Astrocyte of the hippocampus (primary cell): ENCODE measurements around the gene ANKRD18A.
A peak's percentile ranks its signal among the peaks of the same experiment; 100 is the strongest.

Source experiments
- DNase-seq: peaks from one replicate; pipeline ENCODE4 v3.0.0; 2011; ENCODE audit warnings: low read depth, low spot score

Gene ANKRD18A

DNA sequence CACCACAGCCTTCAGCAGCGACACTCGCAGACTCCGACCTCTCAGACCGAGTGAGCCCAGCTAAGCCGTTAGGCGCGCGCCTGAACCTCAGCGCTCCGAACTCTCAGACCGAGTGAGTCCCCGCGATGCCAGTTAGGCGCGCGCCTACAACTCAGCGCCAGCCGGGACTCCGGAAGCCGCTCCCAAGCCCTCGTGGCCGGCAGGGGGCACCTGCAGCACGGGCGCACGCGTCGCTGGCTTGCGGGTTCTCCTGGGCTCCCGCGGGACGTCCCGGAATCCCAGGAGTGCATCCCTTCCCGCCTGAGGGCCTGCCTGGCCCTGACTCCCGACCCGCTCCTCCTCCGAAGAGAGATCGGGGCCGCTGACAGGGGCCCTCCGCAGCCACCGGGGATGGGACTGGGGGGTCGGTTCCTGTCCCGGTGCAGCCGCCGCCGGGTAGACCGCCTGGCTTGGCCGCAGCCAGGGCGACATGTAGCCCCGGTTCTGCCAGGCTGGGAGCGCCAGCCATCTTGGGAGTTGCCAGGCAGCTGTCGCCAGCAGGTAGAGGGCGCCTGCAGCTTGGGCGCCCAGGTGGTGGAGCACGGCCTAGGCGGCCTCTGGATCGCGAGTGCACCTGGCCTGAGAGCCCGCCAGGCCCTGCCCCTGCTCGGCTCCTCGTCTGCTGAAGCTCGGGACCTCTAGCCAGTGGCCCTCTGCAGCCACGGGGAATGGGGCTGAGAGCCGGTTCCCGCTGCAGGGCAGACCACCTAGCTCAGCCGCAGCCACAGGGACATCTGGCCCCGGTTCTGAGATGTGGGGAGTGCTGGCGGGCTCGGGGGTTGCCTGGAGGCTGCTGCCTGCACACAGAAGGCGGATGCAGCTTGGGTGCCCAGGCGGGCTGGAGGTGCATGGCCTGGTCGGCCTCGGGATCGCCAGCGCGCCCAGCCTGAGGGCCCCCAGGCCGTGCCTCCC is at the start of gene ANKRD18A:
Gene ANKRD18A, minus strand, starts transcription at position 114 of the 951 bp plus-strand sequence. CDS start 311 bp downstream, outside the sequence.
- peak; percentile 96 for DNase-seq

DNA sequence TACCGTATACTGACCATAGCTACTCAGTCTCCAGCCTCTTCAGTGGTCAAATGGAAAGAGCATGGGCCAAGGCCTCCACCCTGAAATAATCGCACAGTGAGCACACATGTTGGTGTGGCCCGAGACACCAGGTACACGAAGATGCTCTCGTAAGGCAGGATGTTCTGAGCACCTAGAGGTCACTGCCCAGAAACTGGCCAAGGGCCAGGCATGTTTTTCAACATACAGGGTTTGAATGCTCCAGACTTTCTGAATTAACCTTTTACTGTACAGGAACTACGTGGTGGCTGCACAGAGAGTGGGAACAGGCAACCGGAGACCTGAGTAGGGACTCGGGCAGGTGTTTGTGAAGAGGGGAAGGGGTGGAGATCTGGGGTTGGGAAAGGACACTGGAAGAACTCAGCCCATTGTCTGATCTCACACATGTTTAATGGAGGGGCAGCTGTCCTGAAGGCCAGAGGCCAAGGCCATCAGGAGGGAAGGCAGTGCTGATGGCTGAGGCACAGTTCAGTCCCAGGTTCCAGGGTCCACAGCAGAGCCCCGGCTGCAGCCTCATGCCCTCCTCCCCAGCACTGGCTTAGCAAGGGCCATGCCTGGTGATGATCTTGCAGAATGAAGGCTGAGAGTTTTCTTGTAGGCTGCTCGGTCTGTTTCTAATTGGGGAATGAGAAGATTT is 48.5 kb upstream of the ANKRD18A start:
- DNase-seq, result no peak

DNA sequence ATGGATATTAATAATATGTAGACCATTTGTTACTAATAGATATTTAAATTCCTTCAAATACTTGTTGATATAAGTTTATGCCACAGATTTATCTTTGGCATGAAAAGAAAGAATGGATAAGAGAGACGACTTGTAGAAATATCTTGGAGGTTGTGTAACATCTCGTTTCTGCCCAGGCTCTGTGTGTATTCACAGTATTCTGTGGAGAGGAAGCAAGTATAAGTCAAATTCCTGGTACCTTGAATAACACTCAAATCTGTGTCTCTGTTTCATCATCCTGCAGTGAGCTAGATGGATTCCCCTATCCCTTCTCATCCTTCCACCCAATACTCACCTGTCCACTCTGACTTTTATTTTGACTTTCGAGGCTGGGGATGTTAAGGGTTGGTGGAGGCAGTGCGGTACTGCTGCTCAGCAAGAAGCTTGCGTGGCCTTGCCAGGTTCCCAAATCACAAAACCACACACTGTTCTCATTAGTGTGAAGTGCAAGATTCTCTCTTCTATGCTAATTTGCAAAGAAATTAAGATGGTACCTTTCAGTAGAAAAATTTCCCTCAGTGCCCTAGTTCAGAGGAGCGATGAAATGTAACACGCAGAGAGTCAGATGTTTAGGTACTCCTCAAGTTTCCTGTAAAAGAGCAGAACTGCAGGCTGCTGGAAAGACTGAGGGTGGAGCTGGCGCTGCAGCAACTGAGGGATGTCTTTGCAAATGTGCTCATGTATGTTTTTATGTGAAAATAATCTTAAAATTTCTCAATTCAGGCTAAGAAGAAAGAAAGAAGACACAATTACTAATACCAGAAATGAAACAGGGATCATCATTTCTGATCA is 42.6 kb upstream of the ANKRD18A start:
- DNase-seq, result peak; percentile 58

DNA sequence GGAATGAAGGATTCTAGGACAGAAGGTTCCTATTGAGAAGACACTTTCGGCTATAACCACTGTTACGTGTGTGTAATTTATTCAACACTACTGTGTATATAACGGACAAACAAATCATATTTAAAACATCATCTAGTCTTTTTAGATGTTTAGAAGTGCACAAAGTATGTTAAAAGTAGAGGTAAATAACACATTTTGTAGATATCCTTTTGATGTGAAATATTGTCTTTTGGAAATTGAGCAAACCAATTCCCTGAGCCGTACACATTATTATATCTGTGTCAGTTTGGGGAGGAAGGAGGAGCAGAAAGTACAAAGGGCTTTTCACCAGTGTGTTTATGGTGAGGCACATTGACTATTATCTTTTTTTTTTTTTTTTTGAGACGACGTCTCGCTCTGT is 39.1 kb upstream of the ANKRD18A start:
- DNase-seq, result no peak

DNA sequence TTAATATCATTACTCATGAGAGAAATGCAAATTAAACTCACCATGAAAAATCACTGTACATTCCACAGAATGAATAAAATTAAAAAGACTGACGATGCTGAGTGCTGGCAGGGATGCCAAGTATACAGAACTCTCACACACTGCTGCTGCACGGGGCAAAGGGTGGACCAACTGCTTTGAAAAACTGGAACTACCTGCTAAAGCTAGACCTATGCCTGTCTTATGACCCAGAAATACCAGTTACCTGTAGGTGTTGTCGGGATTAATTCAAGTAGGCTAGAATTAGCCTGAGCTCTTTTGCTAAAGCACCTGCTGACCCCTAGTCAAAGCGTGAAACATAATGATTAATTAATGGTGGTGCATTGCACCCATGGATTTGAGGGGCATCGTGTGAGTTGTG is 36.5 kb upstream of the ANKRD18A start:
- DNase-seq, result no peak

DNA sequence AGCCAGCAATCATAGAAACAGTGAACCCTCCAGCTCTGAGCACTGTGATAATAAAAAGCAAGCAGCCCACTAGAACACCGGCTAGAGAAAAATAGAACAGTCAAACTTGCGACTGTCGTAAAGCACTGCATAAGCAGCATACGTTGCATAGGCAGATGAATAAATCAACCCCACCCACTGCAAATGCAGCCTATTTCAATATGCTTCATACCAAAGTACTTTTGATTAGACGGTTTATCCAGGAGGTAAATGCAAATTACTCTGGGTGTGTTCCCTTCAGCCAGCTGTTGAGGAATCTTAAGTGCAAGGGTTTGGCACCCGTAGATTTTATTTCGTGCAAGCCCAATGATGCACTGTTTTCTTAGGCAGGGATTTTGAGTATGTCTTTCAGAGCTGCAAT is 32.1 kb upstream of the ANKRD18A start:
- DNase-seq, result no peak

DNA sequence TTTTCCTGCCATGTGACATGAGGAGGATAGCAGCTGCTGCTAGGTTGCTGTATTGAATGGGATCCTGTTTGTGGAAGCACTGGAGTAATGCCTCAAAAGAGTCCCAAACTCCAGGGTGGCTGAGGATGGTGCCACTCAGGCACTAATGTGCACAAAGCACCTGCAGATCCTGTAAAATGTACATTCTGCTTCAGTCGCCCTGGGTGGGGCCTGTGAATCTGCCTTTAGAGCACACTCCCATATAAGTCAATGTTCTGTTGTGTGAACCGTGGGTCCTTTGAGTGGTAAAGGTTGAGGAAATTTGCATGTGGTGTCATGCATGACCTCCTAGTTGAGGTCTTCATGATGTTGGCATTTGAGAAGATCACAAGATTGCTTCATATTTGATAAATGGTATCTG is 31.6 kb upstream of the ANKRD18A start:
- DNase-seq, result no peak

DNA sequence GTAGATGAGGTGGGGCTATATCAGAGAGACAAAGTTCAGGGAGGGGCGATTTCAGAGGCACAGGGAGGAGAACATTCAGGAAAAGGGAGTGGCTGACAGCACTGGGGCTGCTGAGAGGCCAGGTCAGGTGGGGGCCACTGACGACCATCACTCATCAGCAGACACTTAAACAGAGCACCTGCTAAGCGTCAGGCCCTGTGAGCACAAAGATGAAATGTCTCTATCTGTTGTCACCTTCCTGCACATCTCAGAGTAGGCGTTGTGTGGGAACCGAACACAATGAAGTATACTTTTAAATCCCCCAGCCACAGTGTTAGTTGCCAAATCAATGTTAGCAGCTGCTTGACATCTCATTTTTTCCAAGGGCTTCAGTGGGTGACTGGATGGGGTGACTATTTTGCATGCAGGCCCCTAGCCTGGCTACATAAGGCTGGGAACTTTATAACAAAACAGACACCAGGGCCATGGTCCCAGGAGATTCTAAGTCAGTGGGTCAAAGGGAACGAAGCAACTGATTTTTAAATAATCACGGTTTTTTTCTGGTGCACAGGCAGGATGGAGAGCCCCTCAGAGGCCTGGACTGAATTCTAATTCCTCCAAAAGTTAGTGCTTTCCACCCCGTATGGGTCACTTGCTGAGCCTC is 31.1 kb upstream of the ANKRD18A start:
- DNase-seq, result no peak

DNA sequence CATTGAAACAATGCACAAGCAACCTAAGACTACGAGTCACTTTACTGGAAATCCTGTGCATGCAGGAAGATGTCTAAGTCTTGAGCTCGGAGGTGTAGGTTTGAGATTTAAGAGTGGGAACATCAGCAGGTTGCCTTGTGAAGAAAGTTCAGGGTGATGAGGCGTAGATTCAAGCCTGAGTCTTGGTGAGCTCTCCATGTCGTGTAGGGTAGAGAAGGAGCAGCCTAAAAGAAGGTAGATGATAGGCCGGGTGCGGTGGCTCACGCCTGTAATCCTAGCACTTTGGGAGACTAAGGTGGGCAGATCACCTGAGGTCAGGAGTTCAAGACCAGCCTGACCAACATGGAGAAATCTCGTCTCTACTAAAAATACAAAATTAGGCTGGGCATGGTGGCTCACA is 30.2 kb upstream of the ANKRD18A start:
- DNase-seq, result no peak

DNA sequence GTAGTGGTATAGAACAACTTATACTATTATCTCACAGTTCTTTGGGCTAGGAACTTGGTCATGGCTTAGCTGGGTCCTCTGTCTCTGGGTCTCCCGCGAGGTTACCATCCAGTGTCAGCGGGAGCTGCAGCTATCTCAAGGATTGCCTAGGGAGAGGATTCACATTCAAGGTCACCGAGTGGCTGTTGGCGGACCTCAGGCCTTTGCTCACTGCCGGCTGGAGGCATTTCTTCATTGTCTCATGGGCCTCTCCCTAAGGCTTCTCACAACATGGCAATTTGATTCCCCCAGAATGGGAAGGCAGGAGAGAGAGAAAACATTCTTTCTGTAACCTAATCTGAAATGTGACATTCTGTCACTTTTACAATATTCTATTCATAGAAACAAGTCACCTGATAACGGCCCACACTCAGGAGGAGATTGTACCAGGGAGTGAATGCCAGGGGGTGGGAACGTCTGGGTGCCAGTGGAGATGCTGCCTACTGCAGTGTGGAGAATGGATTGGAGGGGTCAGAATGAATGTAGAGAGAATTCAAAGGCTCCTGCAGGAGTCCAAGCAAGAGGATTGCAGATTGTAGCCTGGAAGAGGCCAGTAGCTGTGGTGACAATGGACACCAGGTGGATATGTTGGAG is 29.5 kb upstream of the ANKRD18A start:
- DNase-seq, result no peak

DNA sequence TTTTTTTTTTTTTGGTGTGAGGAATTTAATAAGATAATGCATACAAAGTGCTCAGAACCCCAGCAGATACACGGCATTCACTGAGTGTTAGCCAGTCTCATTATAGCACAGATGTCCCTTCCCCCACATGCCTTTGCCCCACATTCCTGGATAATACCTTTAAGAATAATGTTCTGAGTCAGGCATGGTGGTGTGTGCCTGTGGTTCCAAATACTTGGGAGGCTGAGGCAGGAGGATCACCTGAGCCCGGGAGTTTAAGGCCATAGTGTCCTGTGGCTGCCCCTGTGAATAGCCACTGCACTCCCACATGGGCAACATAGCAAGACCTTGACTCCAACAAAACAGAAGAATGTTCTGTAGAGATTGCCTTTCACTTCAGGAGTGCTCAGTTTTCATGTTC is 24.2 kb upstream of the ANKRD18A start:
- DNase-seq, result no peak

DNA sequence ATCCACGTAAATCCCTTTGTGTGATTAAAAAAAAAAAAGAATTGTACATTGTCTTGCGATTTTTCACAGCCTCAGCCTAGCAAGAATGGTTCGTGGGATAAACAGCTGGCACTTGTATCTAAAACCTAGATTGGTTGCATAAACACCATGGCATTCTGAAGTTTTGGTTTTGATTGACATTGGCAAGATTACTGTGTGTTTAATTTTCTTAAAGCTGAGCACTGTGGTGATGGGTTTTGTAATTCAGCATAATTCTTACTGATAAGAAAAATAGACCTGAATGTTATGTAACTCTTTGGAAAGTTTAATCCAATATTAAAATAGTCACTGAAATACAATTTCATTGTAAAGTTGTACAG is 23.4 kb upstream of the ANKRD18A start:
- DNase-seq, result no peak

DNA sequence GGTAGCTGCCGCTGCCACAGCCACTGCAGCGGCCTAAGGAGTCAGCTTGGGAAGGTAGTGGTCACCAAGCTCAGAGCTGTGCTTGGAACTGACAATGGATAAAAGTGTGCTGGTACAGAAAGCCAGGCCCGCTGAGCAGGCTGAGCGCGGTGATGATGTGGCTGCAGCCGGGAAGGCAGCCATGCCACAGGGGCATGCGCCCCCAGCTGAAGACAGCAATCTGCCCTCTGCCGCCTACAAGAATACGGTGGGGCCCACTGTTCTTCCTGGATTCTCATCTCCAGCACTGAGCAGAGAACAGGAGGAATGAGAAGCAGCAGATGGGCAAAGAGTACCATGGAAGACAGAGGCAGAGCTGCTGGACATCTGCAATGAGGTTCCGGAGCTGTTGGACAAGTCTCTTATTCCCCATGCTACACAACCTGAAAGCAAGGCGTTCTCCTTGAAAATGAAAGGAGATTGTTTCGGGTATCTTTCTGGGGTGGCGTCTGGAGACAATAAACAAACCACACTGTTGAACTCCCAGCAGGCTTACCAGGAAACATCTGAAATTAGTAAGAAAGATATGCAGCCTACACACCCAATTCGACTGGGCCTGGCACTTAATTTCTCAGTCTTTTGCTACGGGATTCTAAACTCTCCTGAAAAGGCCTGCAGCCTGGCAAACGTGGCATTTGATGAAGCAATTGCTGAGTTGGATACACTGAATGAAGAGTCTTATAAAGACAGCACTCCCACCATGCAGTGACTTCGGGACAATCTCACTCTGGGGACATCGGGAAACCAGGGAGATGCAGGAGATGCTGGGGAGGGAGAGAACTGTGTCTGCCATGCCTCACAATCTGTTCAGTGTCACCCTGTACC is 22.8 kb upstream of the ANKRD18A start:
- DNase-seq, result no peak

DNA sequence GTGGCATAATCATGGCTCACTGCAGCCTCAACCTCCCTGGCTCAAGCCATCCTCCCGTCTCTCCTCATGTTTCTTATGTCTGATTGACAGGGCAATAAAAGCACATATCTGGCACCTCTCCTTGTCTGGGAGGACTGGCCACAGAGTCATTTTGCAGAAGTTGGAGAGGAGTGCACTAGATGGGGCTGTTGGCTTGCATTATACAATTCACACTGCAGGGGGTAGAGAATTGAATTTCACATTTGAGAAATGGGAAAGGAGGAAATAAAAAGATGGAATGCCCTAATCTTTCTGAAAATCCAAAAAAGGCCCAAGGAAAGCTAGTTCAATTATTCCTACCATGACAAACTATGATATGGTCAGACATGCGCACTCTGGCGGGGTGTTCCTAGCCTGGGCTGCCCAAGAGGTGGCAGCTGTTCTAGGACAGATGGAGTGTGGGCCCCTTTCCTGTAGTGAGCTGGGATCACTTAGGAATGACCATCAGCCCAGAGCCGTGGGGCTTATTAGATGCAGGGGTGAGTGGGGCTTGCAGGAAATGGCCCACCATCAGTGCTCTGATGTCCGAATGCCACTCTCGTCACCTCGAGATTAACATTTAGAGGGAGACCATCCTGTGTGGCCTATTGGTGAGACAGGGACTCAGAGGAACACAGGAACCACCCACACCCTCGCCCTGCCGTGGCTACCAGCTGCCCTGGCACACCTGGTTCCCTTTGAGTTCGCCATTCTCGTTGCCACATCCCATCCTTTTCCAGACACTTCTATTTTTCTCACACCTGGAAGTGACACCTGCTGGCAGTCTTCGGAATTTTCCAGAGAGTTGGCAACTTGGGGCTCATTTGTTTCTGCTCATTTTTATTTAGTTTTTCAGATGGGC is 21.8 kb upstream of the ANKRD18A start:
- peak; percentile 74 for DNase-seq

DNA sequence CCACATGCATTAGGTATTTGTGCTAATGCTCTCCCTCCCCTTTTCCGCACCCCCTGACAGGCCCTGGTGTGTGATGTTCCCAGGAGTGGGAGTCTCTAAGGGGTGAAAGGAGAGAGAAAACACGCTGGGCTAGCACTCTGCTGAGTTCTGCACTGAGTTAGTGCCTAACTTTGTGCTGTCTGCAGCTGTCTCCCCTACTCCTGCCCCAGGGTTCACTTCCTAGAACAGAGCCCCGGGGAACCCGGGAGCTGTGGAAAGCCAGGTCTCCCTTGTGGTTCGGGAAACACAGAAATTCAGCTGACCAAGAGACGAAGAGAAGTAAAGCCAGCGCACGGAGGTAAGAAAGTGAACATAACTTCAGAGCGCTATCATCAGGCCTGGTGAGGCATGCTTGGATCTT is 20.7 kb upstream of the ANKRD18A start:
- no peak for DNase-seq

DNA sequence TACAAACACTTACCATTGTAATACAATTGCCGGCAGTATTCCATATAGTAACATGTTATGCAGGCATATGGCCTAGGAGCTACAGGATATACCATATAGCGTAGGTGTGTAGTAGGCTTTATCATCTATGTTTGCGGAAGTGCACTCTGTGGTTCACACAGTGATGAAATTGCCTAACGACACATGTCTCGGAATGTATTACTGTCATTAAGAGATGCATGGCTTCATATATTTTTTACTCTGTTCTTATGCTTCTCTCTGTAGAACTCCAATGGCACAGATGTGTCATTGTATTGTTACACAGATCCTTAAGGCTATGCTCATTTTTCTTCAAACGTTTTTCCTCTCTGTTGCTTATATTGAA is 19.2 kb upstream of the ANKRD18A start:
- DNase-seq, result no peak

DNA sequence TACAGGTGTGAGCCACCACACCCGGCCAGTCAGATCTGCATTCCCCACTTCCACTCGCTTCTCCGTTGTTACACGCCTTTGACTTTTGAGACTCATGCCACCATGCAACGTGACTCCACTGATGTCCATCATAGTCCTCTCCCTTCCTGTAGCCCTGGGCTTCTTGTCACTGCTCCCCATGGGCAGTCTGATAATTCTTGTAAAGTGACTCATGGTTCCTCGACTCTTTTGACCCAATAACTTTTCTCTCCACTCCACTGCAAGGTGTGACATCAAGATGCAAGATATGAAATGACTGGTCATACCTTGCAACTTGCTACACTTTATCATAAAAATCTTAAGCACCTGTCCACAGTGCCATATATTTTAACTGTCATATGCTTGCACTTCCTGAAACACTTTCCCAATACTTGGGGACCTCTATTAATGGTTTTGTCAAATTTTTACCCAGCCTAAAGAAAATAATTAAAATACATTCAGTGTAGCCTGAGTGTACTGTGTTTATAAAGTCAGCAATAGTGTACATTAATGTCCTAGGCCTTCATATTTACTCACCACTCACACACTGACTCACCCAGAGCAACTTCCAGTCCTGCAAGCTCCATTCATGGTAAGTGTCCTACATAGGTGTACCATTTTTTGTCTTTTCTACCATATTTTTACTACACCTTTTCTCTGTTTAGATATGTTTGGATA is 18.6 kb upstream of the ANKRD18A start:
- DNase-seq, result no peak

DNA sequence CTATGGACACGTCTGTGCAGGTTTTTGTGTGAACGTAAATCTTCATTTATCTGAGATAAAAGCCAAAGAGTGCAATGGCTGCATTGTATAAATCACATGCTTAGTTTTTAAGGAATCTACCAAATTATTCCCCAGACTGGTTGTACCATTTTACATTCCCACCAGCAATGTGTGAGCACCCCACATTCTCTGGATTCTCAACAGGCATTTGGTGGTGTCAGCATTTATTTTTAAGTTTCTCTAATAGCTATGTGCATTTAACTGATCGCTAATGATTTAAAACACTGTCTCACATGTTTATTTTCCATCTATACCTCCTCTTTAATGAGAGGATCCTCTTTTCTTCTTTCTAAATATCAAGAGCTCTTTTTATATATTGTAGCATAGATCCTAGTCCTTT is 13.9 kb upstream of the ANKRD18A start:
- no peak for DNase-seq

DNA sequence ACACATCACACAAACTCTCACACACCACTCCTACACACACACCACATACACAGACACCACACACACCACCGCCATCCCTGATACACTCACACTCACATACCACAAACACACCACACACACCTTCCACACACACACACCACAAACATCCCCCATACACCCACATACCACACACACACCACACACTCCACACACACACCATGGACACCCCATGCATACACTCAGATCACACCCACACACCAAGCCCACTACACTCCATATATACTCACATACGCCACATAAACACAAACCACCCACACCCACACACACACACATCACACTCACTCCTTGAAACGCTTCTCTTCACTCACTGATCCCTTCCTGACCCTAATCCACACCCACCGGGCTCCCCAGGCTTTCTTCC is 9.1 kb upstream of the ANKRD18A start:
- DNase-seq, result no peak
